Endothelial cell of umbilical vein (primary cell): ENCODE data around the gene PRKCZ. TPM values are rescaled to one million over a fixed set of nuclear protein-coding genes. Genes with fewer than 3 reads are reported as not detected.

Source experiments
- BruUV-seq: library from RNA; stranded (reverse); fragments of 400-500 nt; replicated peaks from 2 replicates; lab custom pipeline; 2021; lab: Mats Ljungman, UMichigan
- CTCF ChIA-PET: fragments of 300-600, 350-600 bp; sonication (Branson Sonifier 250); formaldehyde crosslinking; loops from one replicate; lab custom pipeline; 2021; ENCODE audit warnings: antibody characterized with exemption, inconsistent platforms; lab: Charles Lee
- POLR2A ChIA-PET: fragments of 300-600, 350-600 bp; sonication (Branson Sonifier 250); formaldehyde crosslinking; loops from one replicate; lab custom pipeline; 2021; ENCODE audit warnings: antibody characterized with exemption, inconsistent platforms; lab: Charles Lee
- DNase-seq: peaks from one replicate; pipeline ENCODE4 v3.0.0-alpha.2; 2011; ENCODE audit warnings: low read depth, low spot score
- FAIRE-seq: peaks from 2 replicates; lab custom pipeline; 2011; peaks lifted over from hg19 to GRCh38; lab: Jason Lieb, UNC
- H2AFZ ChIP-seq: 2 replicates; pipeline ENCODE4 v1.6.0; 2012; ENCODE audit warnings: low read depth, low read length, control low read depth, inconsistent platforms
- H3K27ac ChIP-seq: 2 replicates; pipeline ENCODE4 v1.5.1; 2011; ENCODE audit warnings: low read depth, mild to moderate bottlenecking, control low read depth, low read length, moderate library complexity; ENCODE audit not compliant: insufficient read depth
- H3K27me3 ChIP-seq, 2 experiments: 2 replicates each; pipeline versions ENCODE4 v1.6.0 to v1.6.1; 2011; ENCODE audit warnings: low read length in 2 of 2, mixed read lengths in 1 of 2; ENCODE audit not compliant: control insufficient read depth in 2 of 2, insufficient read depth in 2 of 2
- H3K36me3 ChIP-seq, 2 experiments: 2 replicates in 1 of 2; 3 replicates in 1 of 2; pipeline ENCODE4 v1.5.1; 2011; ENCODE audit warnings: low read length in 2 of 2, mild to moderate bottlenecking in 1 of 2, moderate library complexity in 1 of 2; ENCODE audit not compliant: control insufficient read depth in 2 of 2, insufficient read depth in 2 of 2; ENCODE audit errors: extremely low read depth in 1 of 2
- H3K4me1 ChIP-seq: 3 replicates; pipeline ENCODE4 v1.5.1; 2011; ENCODE audit warnings: mild to moderate bottlenecking, low read length; ENCODE audit not compliant: control insufficient read depth, insufficient read depth; ENCODE audit errors: extremely low read depth
- H3K4me2 ChIP-seq: 2 replicates; pipeline ENCODE4 v1.6.1; 2011; ENCODE audit warnings: low read length, control low read depth, mixed read lengths; ENCODE audit not compliant: insufficient read depth
- H3K4me3 ChIP-seq, 3 experiments: fragments of 200-600 bp in 1 of 3; sonication (generic), shearing (Covaris generic) in 1 of 3; replicated peaks in 1 of 3; 2 replicates each; pipeline ENCODE4 v1.5.1; 2011 to 2016; ENCODE audit warnings: control low read depth in 3 of 3, low read length in 3 of 3, mild to moderate bottlenecking in 2 of 3, inconsistent platforms in 1 of 3, low read depth in 1 of 3, moderate library complexity in 1 of 3; ENCODE audit not compliant: insufficient read depth in 1 of 3
- H3K79me2 ChIP-seq: 2 replicates; pipeline ENCODE4 v1.6.0; 2012; ENCODE audit warnings: low read length, inconsistent platforms; ENCODE audit not compliant: control insufficient read depth, insufficient read depth
- H3K9ac ChIP-seq: replicated peaks from 2 replicates; pipeline ENCODE3; 2011; ENCODE audit warnings: low read length, control low read depth; ENCODE audit not compliant: insufficient read depth; ENCODE audit errors: extremely low read depth
- H3K9me1 ChIP-seq: replicated peaks from 3 replicates; pipeline ENCODE4 v1.6.0; 2011; ENCODE audit warnings: mild to moderate bottlenecking, low read length; ENCODE audit not compliant: control insufficient read depth, insufficient read depth; ENCODE audit errors: extremely low read depth
- H3K9me3 ChIP-seq: replicated peaks from 2 replicates; pipeline ENCODE4 v1.5.1; 2012; ENCODE audit warnings: low read length, inconsistent platforms; ENCODE audit not compliant: control insufficient read depth, insufficient read depth
- H4K20me1 ChIP-seq: replicated peaks from 2 replicates; pipeline ENCODE3; 2011; ENCODE audit warnings: mild to moderate bottlenecking, low read length; ENCODE audit not compliant: control insufficient read depth, insufficient read depth; ENCODE audit errors: extremely low read depth
- CTCF ChIP-seq, 2 donors: IDR thresholded peaks; 1 replicate in 1 of 2; 2 replicates in 1 of 2; pipeline ENCODE4 v1.5.1; 2011; ENCODE audit warnings: low read length in 2 of 2, mild to moderate bottlenecking in 2 of 2, moderate library complexity in 2 of 2, control low read depth in 1 of 2, inconsistent platforms in 1 of 2, low read depth in 1 of 2; ENCODE audit not compliant: insufficient read depth in 1 of 2; ENCODE audit errors: extremely low read depth in 1 of 2
- MAX ChIP-seq: IDR thresholded peaks from 2 replicates; pipeline ENCODE4 v1.6.1; 2011; ENCODE audit not compliant: insufficient read depth, insufficient read length
- MYC ChIP-seq: IDR thresholded peaks from one replicate; pipeline ENCODE4 v1.6.1; 2011; ENCODE audit warnings: mild to moderate bottlenecking, low read depth, low read length
- POLR2A ChIP-seq: IDR thresholded peaks from 2 replicates; pipeline ENCODE4 v1.6.1; 2012; ENCODE audit warnings: low read depth, mild to moderate bottlenecking, control low read depth, low read length
- POLR2AphosphoS5 ChIP-seq: IDR thresholded peaks from 2 replicates; pipeline ENCODE4 v1.6.1; 2012; ENCODE audit warnings: low read depth, mild to moderate bottlenecking, control low read depth, low read length, moderate library complexity; ENCODE audit not compliant: insufficient read depth
- dilution Hi-C: fragments of 300-500 bp; cut with MboI; formaldehyde crosslinking; loops from one replicate; pipeline ENCODE4 v1.15.0; 2019; ENCODE audit warnings: low sequenced_read_pairs; ENCODE audit not compliant: extremely low pct_ligation_motif_present
- intact Hi-C: fragments of 100-400 bp; cut with micrococcal nuclease; formaldehyde crosslinking; loops from one replicate; pipeline ENCODE4 v1.10.0; 2022
- polyA plus RNA-seq, 4 experiments: library from polyadenylated mRNA; depleted of rRNA in 3 of 4; stranded (reverse) in 3 of 4; unstranded in 1 of 4; fragments of >200 nt; gene quantifications; 2 replicates each; pipeline versions ENCODE4 v1.2.1 to v1.2.3, GENCODE V29; 2011 to 2012; ENCODE audit warnings: missing spikeins in 1 of 4
- total RNA-seq: library from RNA; stranded (reverse); gene quantifications from 2 replicates; pipeline ENCODE4 v1.2.3, GENCODE V29; 2021

PRKCZ gene
- total and polyA plus RNA-seq, 2 donors (not counting 3 experiments of a cell fraction or from before 2014, with no cell fraction given) = 0.22 to 1.7 TPM

- no peak overlapping the region for H3K9ac ChIP-seq
- H3K27me3 ChIP-seq = no peaks in the 10 kb centered on the region
- no peaks in the 10 kb centered on the region for H3K9me1 ChIP-seq
- no peaks in the 10 kb centered on the region for H3K9me3 ChIP-seq
- no peaks in the 10 kb centered on the region for H3K36me3 ChIP-seq
- H3K4me1 ChIP-seq = no peaks in the 10 kb centered on the region
- H4K20me1 ChIP-seq = no peaks in the 10 kb centered on the region
- no TSS peak for BruUV-seq
- TF ChIP-seq MYC (no peak), MAX (no peak), POLR2A (no peak), CTCF (IDR thresholded peaks at IDR 0.05; ENCODE audit: extremely low read depth in 1 of 2, insufficient read depth in 1 of 2, low read depth in 1 of 2, low read length in 2 of 2) (no peak)
- dilution Hi-C loops (no loop called here), intact Hi-C loops (no loop called here)
- POLR2A ChIA-PET = no interaction called here
- no peak overlapping the region for H2AFZ ChIP-seq
- H3K79me2 ChIP-seq = no peaks in the 10 kb centered on the region
- DNase-seq = no peak
- no peak overlapping the region for H3K4me2 ChIP-seq
- H3K27ac ChIP-seq = no peak overlapping the region
- no peak overlapping the region for H3K4me3 ChIP-seq
- CTCF ChIA-PET = no interaction called here
- no peak for FAIRE-seq
Observed at GRCh38 chr1:2067393-2067792, 17.2 kb downstream of the PRKCZ start.

- BruUV-seq = no TSS peak
- Histone ChIP-seq H3K9me3 (no peaks in the 10 kb centered on the region), H3K9ac (no peak overlapping the region), H3K4me1 (no peaks in the 10 kb centered on the region), H3K27me3 (no peaks in the 10 kb centered on the region), H2AFZ (no peak overlapping the region), H3K4me2 (no peak overlapping the region), H3K36me3 (no peaks in the 10 kb centered on the region), H3K9me1 (no peaks in the 10 kb centered on the region), H4K20me1 (no peaks in the 10 kb centered on the region), H3K79me2 (no peaks in the 10 kb centered on the region), H3K4me3 (no peak overlapping the region), H3K27ac (no peak overlapping the region)
- TF ChIP-seq POLR2AphosphoS5 (no peak), CTCF (IDR thresholded peaks at IDR 0.05; ENCODE audit: extremely low read depth in 1 of 2, insufficient read depth in 1 of 2, low read depth in 1 of 2, low read length in 2 of 2) (no peak)
- FAIRE-seq (no peak), DNase-seq (no peak)
- dilution Hi-C loops = no loop called here
- intact Hi-C loops = no loop called here
- ChIA-PET POLR2A (no interaction called here), CTCF (no interaction called here)
Observed at GRCh38 chr1:2067981-2068380, 17.8 kb downstream of the PRKCZ start.
